WI38 (cell line): Measurements from ENCODE around the gene MAFB.

Experiments used
- H3K4me3 ChIP-seq: 2 replicates; pipeline ENCODE4 v1.5.1; 2011; ENCODE audit warnings: low read depth, mild to moderate bottlenecking, control low read depth, low read length
- CTCF ChIP-seq: IDR thresholded peaks from 2 replicates; pipeline ENCODE4 v1.5.1; 2012; ENCODE audit warnings: low read depth, mild to moderate bottlenecking, control low read depth, low read length

Gene MAFB

GRCh38 chr20:40654876-40655275, 34.2 kb downstream of the MAFB start:
- no peak overlapping the region for H3K4me3 ChIP-seq
- no peak for TF ChIP-seq CTCF

GRCh38 chr20:40652441-40652987, 36.5 kb downstream of the MAFB start:
- TF ChIP-seq CTCF = no peak
- H3K4me3 ChIP-seq = no peak overlapping the region

- no peak for TF ChIP-seq CTCF
- no peak overlapping the region for H3K4me3 ChIP-seq
Observed at GRCh38 chr20:40651151-40651550, 37.9 kb downstream of the MAFB start.

GRCh38 chr20:40650707-40651106, 38.3 kb downstream of the MAFB start:
- H3K4me3 ChIP-seq = no peak overlapping the region
- no peak for TF ChIP-seq CTCF

- TF ChIP-seq CTCF = no peak
- no peak overlapping the region for H3K4me3 ChIP-seq
Observed at GRCh38 chr20:40648210-40649072, 40.6 kb downstream of the MAFB start.

- no peak overlapping the region for H3K4me3 ChIP-seq
- no peak for TF ChIP-seq CTCF
Observed at GRCh38 chr20:40646813-40647212, 42.2 kb downstream of the MAFB start.

GRCh38 chr20:40646361-40646760, 42.7 kb downstream of the MAFB start:
- no peak overlapping the region for H3K4me3 ChIP-seq
- no peak for TF ChIP-seq CTCF
